Breast epithelium (tissue), 4 donors: Measurements from ENCODE around the gene PLCH2. TPM values are rescaled to one million over a fixed set of nuclear protein-coding genes. Genes with fewer than 3 reads are reported as not detected.

ENCODE experiments used
- DNase-seq, 2 donors: peaks; one replicate each; pipeline ENCODE4 v3.0.0-alpha.2; 2019; ENCODE audit warnings: low spot score in 2 of 2
- H3K27ac ChIP-seq, 2 donors: fragments of 200-600 bp; sonication (generic) in 1 of 2; one replicate each; pipeline ENCODE4 v1.5.1; 2016 to 2019; ENCODE audit warnings: mild to moderate bottlenecking in 1 of 2
- H3K27me3 ChIP-seq, 2 donors: fragments of 200-600 bp; sonication (generic) in 1 of 2; one replicate each; pipeline versions ENCODE4 v1.5.1 to v1.6.0; 2017 to 2019; ENCODE audit warnings: control low read depth in 1 of 2, mild to moderate bottlenecking in 1 of 2
- H3K36me3 ChIP-seq: fragments of 200-600 bp; one replicate; pipeline ENCODE4 v1.5.1; 2019
- H3K4me1 ChIP-seq, 2 donors: fragments of 200-600 bp; sonication (generic); one replicate each; pipeline ENCODE4 v1.5.1; 2016 to 2019; ENCODE audit warnings: control low read depth in 1 of 2
- H3K4me3 ChIP-seq, 3 donors: fragments of 200-600 bp; sonication (generic); 1 replicate in 2 of 3; 2 replicates in 1 of 3; pipeline ENCODE4 v1.5.1; 2016 to 2019; ENCODE audit warnings: mild to moderate bottlenecking in 3 of 3, moderate library complexity in 2 of 3
- H3K9me3 ChIP-seq, 2 donors: fragments of 200-600 bp; sonication (generic) in 1 of 2; one replicate each; pipeline ENCODE4 v1.5.1; 2016 to 2019; ENCODE audit warnings: control low read depth in 1 of 2
- CTCF ChIP-seq, 3 donors: fragments of 450-650 bp; IDR thresholded peaks; one replicate each; pipeline ENCODE4 v1.5.1; 2016 to 2017; ENCODE audit warnings: antibody characterized with exemption in 3 of 3, mild to moderate bottlenecking in 3 of 3, moderate library complexity in 3 of 3
- POLR2A ChIP-seq: fragments of 450-650 bp; IDR thresholded peaks from one replicate; pipeline ENCODE4 v1.6.1; 2016; ENCODE audit warnings: antibody characterized with exemption, mild to moderate bottlenecking, moderate library complexity
- POLR2AphosphoS5 ChIP-seq, 3 donors: sonication (generic); formaldehyde crosslinking; IDR thresholded peaks; one replicate each; pipeline ENCODE4 v1.6.1; 2017; ENCODE audit warnings: antibody characterized with exemption in 3 of 3
- intact Hi-C: fragments of 100-400 bp; cut with DNase I; formaldehyde crosslinking; loops from one replicate; pipeline ENCODE4 v1.15.1; 2023; ENCODE audit warnings: low total_unique reads
- total RNA-seq, 3 donors: library from RNA; depleted of rRNA; stranded (reverse); fragments of >200 nt; gene quantifications; one replicate each; pipeline ENCODE4 v1.1.0, GENCODE V29; 2016

PLCH2 gene
- total RNA-seq, 3 donors from 2014 or later = 0.16 to 12.0 (median 10.2) TPM

GRCh38 chr1:2441746-2442145, 34.3 kb upstream of the PLCH2 start:
- H3K27me3 ChIP-seq = peaks cover 4 to 42% of the 10 kb centered on the region in 2 donors

GRCh38 chr1:2442661-2443060, 33.4 kb upstream of the PLCH2 start:
- no peak for DNase-seq
- intact Hi-C loops = no loop called here
- peaks cover 4 to 42% of the 10 kb centered on the region in 2 donors for H3K27me3 ChIP-seq
- H3K4me1 ChIP-seq = peaks cover 0 to 6% of the 10 kb centered on the region in 2 donors
- no peaks in the 10 kb centered on the region for H3K36me3 ChIP-seq
- TF ChIP-seq CTCF (IDR thresholded peaks at IDR 0.05) = no peak
- no peak for TF ChIP-seq POLR2AphosphoS5 (IDR thresholded peaks at IDR 0.05)
- TF ChIP-seq POLR2A = no peak
- H3K4me3 ChIP-seq = peak overlapping the region in 1 of 3 donors; percentile 53
- H3K9me3 ChIP-seq = no peaks in the 10 kb centered on the region
- H3K27ac ChIP-seq = no peak overlapping the region

More at GRCh38 chr1:2441746-2442145, 34.3 kb upstream of the PLCH2 start:
- intact Hi-C loops = no loop called here
- no peak overlapping the region for H3K4me3 ChIP-seq
- no peaks in the 10 kb centered on the region for H3K9me3 ChIP-seq
- TF ChIP-seq CTCF (IDR thresholded peaks at IDR 0.05) (no peak), POLR2AphosphoS5 (IDR thresholded peaks at IDR 0.05) (no peak), POLR2A (no peak)
- peaks cover 0 to 6% of the 10 kb centered on the region in 2 donors for H3K4me1 ChIP-seq
- no peaks in the 10 kb centered on the region for H3K36me3 ChIP-seq
- no peak for DNase-seq
- no peak overlapping the region for H3K27ac ChIP-seq

GRCh38 chr1:2443277-2444137, 32.6 kb upstream of the PLCH2 start:
- Histone ChIP-seq H3K36me3 (no peaks in the 10 kb centered on the region), H3K4me1 (no peaks in the 10 kb centered on the region), H3K4me3 (peak overlapping the region in 2 of 3 donors; percentile 20 to 53), H3K9me3 (no peaks in the 10 kb centered on the region), H3K27me3 (peaks cover 4 to 45% of the 10 kb centered on the region in 2 donors), H3K27ac (no peak overlapping the region)
- DNase-seq = no peak
- TF ChIP-seq POLR2AphosphoS5 (IDR thresholded peaks at IDR 0.05) (no peak), CTCF (IDR thresholded peaks at IDR 0.05) (no peak)
- intact Hi-C loops = no loop called here

GRCh38 chr1:2444138-2444591, 31.9 kb upstream of the PLCH2 start:
- no peak for DNase-seq
- intact Hi-C loops = no loop called here
- Histone ChIP-seq H3K36me3 (no peaks in the 10 kb centered on the region), H3K4me1 (no peaks in the 10 kb centered on the region), H3K27ac (no peak overlapping the region), H3K27me3 (peaks cover 4 to 45% of the 10 kb centered on the region in 2 donors), H3K4me3 (peak overlapping the region in 2 of 3 donors; percentile 20 to 53), H3K9me3 (no peaks in the 10 kb centered on the region)
- no peak for TF ChIP-seq POLR2AphosphoS5 (IDR thresholded peaks at IDR 0.05)
- TF ChIP-seq CTCF (IDR thresholded peaks at IDR 0.05) = no peak
- TF ChIP-seq POLR2A = no peak

- Histone ChIP-seq H3K36me3 (no peaks in the 10 kb centered on the region), H3K4me1 (no peaks in the 10 kb centered on the region), H3K9me3 (no peaks in the 10 kb centered on the region), H3K27me3 (peaks cover 4 to 45% of the 10 kb centered on the region in 2 donors), H3K4me3 (no peak overlapping the region), H3K27ac (no peak overlapping the region)
- DNase-seq = no peak
- intact Hi-C loops = no loop called here
- TF ChIP-seq POLR2A = no peak
- no peak for TF ChIP-seq POLR2AphosphoS5 (IDR thresholded peaks at IDR 0.05)
- no peak for TF ChIP-seq CTCF (IDR thresholded peaks at IDR 0.05)
Observed at GRCh38 chr1:2445162-2445822, 30.8 kb upstream of the PLCH2 start.
